ENCODE data around the gene OR6M1.

Gene OR6M1

GRCh38 chr11:123806249-123806648 is at the start of gene OR6M1:
TSS of gene OR6M1 (minus strand) at chr11:123806349. CDS start at chr11:123806349, 0 bp downstream.
- no peak for DNase-seq

GRCh38 chr11:123853038-123853437 is 46.9 kb upstream of the OR6M1 start:
- DNase-seq, result no peak

- no peak for DNase-seq
These were observed 46.2 kb upstream of the OR6M1 start for GRCh38 chr11:123852321-123852720.

GRCh38 chr11:123851110-123851509 is 45.0 kb upstream of the OR6M1 start:
- DNase-seq, result no peak

GRCh38 chr11:123841174-123841573 is 35.0 kb upstream of the OR6M1 start:
- DNase-seq, result no peak

GRCh38 chr11:123839131-123839530 is 33.0 kb upstream of the OR6M1 start:
- DNase-seq, result no peak

- DNase-seq, result no peak
These were observed 32.5 kb upstream of the OR6M1 start for GRCh38 chr11:123838659-123839058.

GRCh38 chr11:123838199-123838598 is 32.0 kb upstream of the OR6M1 start:
- DNase-seq, result no peak

GRCh38 chr11:123833095-123833494 is 26.9 kb upstream of the OR6M1 start:
- no peak for DNase-seq

GRCh38 chr11:123829745-123830144 is 23.6 kb upstream of the OR6M1 start:
- DNase-seq, result no peak

GRCh38 chr11:123822599-123822998 is 16.4 kb upstream of the OR6M1 start:
- DNase-seq, result no peak

GRCh38 chr11:123822032-123822431 is 15.9 kb upstream of the OR6M1 start:
- DNase-seq, result no peak

- DNase-seq, result no peak
These were observed 9.0 kb upstream of the OR6M1 start for GRCh38 chr11:123815122-123815521.

GRCh38 chr11:123801765-123802164 is 4.4 kb downstream of the OR6M1 start:
- DNase-seq, result no peak

GRCh38 chr11:123800036-123800435 is 6.1 kb downstream of the OR6M1 start:
- no peak for DNase-seq

- no peak for DNase-seq
These were observed 6.7 kb downstream of the OR6M1 start for GRCh38 chr11:123799438-123799837.

GRCh38 chr11:123798513-123799252 is 7.5 kb downstream of the OR6M1 start:
- no peak for DNase-seq

- no peak for DNase-seq
These were observed 8.1 kb downstream of the OR6M1 start for GRCh38 chr11:123798079-123798478.

GRCh38 chr11:123797541-123797940 is 8.6 kb downstream of the OR6M1 start:
- no peak for DNase-seq

GRCh38 chr11:123797114-123797513 is 9.0 kb downstream of the OR6M1 start:
- no peak for DNase-seq

GRCh38 chr11:123796226-123796625 is 9.9 kb downstream of the OR6M1 start:
- no peak for DNase-seq

GRCh38 chr11:123783536-123783935 is 22.6 kb downstream of the OR6M1 start:
- DNase-seq, result no peak

- no peak for DNase-seq
These were observed 27.6 kb downstream of the OR6M1 start for GRCh38 chr11:123778511-123778910.

- DNase-seq, result no peak
These were observed 30.2 kb downstream of the OR6M1 start for GRCh38 chr11:123775715-123776549.

All from fibroblast of skin of right quadriceps (primary cell).